ENCODE measurements around the gene HIVEP1. TPM values are rescaled to one million over a fixed set of nuclear protein-coding genes. Genes with fewer than 3 reads are reported as not detected.

Gene HIVEP1
- total and polyA plus RNA-seq, 2 of the 8 experiments (the other 6 are each of a cell fraction or from before 2014, with no cell fraction given) = 22.6 to 23.1 TPM

DNA sequence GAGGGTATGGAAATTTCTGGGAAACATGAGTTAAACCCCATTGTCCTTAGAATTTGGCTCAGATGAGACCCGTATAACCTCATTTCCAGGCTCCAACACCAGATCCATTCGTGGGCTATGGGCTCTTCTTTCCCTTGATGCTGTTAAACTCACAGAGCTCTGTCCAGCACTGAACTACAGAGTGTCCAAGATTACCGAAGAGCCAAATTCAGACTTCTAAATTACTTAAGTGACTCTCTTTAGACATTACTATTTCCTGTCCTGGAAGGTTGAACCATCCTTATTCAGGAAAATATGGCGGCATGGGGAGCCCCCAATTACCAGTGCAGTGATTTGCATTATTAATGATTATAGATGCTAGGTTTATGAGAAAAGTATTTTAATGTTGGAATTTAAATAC, 153.2 kb downstream of the HIVEP1 start:
- H4K8ac ChIP-seq (ENCODE audit: extremely low read depth, insufficient read depth, low read length) = no peak overlapping the region
- no peak overlapping the region for H3K56ac ChIP-seq (replicated peaks; ENCODE audit: insufficient read length, low read depth, low read length)
- no peaks in the 10 kb centered on the region for H3K27me3 ChIP-seq (replicated peaks in 1 of 4; ENCODE audit: control insufficient read depth in 3 of 4, extremely low read depth in 1 of 4, insufficient read depth in 3 of 4, low read length in 3 of 4)
- no peak overlapping the region for H2BK12ac ChIP-seq (ENCODE audit: low read depth, low read length)
- H3K18ac ChIP-seq (ENCODE audit: extremely low read depth, low read length) = no peak overlapping the region
- H3K23me2 ChIP-seq (ENCODE audit: low read depth, low read length) = no peaks in the 10 kb centered on the region
- no peak overlapping the region for H3K4ac ChIP-seq (replicated peaks; ENCODE audit: insufficient read length, low read depth, low read length)
- ChIA-PET CTCF (ENCODE audit: partially characterized antibody) (no interaction called here), POLR2A (ENCODE audit: partially characterized antibody) (no interaction called here)
- no peak overlapping the region for H2BK5ac ChIP-seq (ENCODE audit: low read depth, low read length)
- H3K14ac ChIP-seq (ENCODE audit: insufficient read length) = no peak overlapping the region
- no peak overlapping the region for H2BK20ac ChIP-seq (ENCODE audit: low read length)
- no peak for FAIRE-seq
- peaks cover 0 to 3% (median 1%) of the 10 kb centered on the region in 4 experiments; a peak in 1 of 7 replicates for H3K4me1 ChIP-seq (replicated peaks in 1 of 4; ENCODE audit: control insufficient read depth in 3 of 4, insufficient read depth in 4 of 4, low read length in 3 of 4)
- no peak overlapping the region for H4K5ac ChIP-seq (ENCODE audit: insufficient read length, low read depth, low read length)
- no peak overlapping the region for H3K23ac ChIP-seq (ENCODE audit: insufficient read length)
- no peaks in the 10 kb centered on the region for H3K79me1 ChIP-seq (ENCODE audit: low read depth, low read length)
- H2BK15ac ChIP-seq (ENCODE audit: low read length) = no peak overlapping the region
- no peaks in the 10 kb centered on the region for H4K20me1 ChIP-seq (replicated peaks in 1 of 2; ENCODE audit: control insufficient read depth in 1 of 2, insufficient read depth in 2 of 2, low read length in 2 of 2)
- H3K79me2 ChIP-seq (ENCODE audit: control insufficient read depth in 1 of 2, insufficient read depth in 2 of 2, low read length in 2 of 2) = no peaks in the 10 kb centered on the region
- no peak overlapping the region for H3K27ac ChIP-seq (ENCODE audit: low read depth, low read length)
- no peak overlapping the region for H3K9ac ChIP-seq (replicated peaks in 1 of 4; ENCODE audit: extremely low read depth in 1 of 4, low read depth in 3 of 4, low read length in 3 of 4)
- H3K36me3 ChIP-seq (ENCODE audit: control insufficient read depth in 2 of 4, insufficient read depth in 4 of 4, low read length in 3 of 4) = peaks cover 7 to 19% (median 17%) of the 10 kb centered on the region in 4 experiments
- no peaks in the 10 kb centered on the region for H3K9me3 ChIP-seq (ENCODE audit: insufficient read depth in 2 of 2, low read depth in 1 of 2, low read length in 1 of 2)
- no peak overlapping the region for H2AK5ac ChIP-seq (ENCODE audit: low read depth, low read length)
- no peak overlapping the region for H3K4me3 ChIP-seq (ENCODE audit: extremely low read depth in 1 of 4, insufficient read depth in 2 of 4, low read depth in 3 of 4, low read length in 4 of 4)
- 85% methylated on average over 4 of the region's 4 CpGs; no CpG with 5 or more reads in 1 of the 2 experiments for WGBS, 2 experiments (ENCODE audit: extremely low coverage in 1 of 2, insufficient coverage in 1 of 2, insufficient read length in 1 of 2, insufficient replicate concordance in 2 of 2, low coverage in 1 of 2, low lambda C conversion rate in 2 of 2, missing lambda C conversion rate in 1 of 2)
- no peak overlapping the region for H4K91ac ChIP-seq (replicated peaks; ENCODE audit: insufficient read length, low read length)
- no peak for DNase-seq (ENCODE audit: low read depth in 1 of 2, low spot score in 2 of 2)
- H2AFZ ChIP-seq (ENCODE audit: low read length) = no peak overlapping the region
- no peak overlapping the region for H2BK120ac ChIP-seq (replicated peaks; ENCODE audit: low read depth, low read length)
- H3K4me2 ChIP-seq (ENCODE audit: insufficient read depth in 1 of 2, low read depth in 2 of 2, low read length in 2 of 2) = no peak overlapping the region
- TF ChIP-seq SP4 (IDR thresholded peaks at IDR 0.05; ENCODE audit: low read length) (no peak), CHD1 (IDR thresholded peaks at IDR 0.05; ENCODE audit: low read depth, low read length) (no peak), ATF3 (IDR thresholded peaks at IDR 0.05; ENCODE audit: insufficient read depth, low read depth, low read length) (no peak), SUZ12 (IDR thresholded peaks at IDR 0.05; ENCODE audit: low read length) (no peak), SIX5 (IDR thresholded peaks at IDR 0.05; ENCODE audit: low read depth, low read length) (no peak), RBBP5 (IDR thresholded peaks at IDR 0.05; ENCODE audit: borderline replicate concordance, low read depth, low read length) (no peak), GABPA (IDR thresholded peaks at IDR 0.05; ENCODE audit: borderline replicate concordance, insufficient read depth, low read length) (no peak), TCF12 (IDR thresholded peaks at IDR 0.05; ENCODE audit: low read depth, low read length) (no peak), JUND (IDR thresholded peaks at IDR 0.05; ENCODE audit: low read length) (no peak)
